Heart left ventricle (tissue), 13 donors: Measurements from ENCODE around the gene ECEL1.

Experiments used
- POLR2A ChIP-seq, 2 donors: fragments of 450-650 bp; IDR thresholded peaks; one replicate each; pipeline ENCODE4 v1.6.1; 2017; ENCODE audit warnings: antibody characterized with exemption in 2 of 2, mild to moderate bottlenecking in 2 of 2, moderate library complexity in 2 of 2
- TF ChIP-seq, protein P1 (sequence below), 12 donors: fragments of 200-600 bp; sonication (generic) in 4 of 12; IDR thresholded peaks; one replicate each; pipeline versions ENCODE4 v1.5.0 to v1.8.0; 2018 to 2022; ENCODE audit warnings: antibody characterized with exemption in 12 of 12, mild to moderate bottlenecking in 5 of 12
- donor health status: ischemic (EF 13 %, LVEDD 7.1; RV severe dilation, severe dysfunction).
- donor health status: DM: no; HTN: yes; CAD: no.
- donor health status: DM: no; HTN: no; CAD: no.
- donor health status: ischemic (EF 25% LVEDD 6.9; RV normal size, moderate dysfunction).
- donor health status: ischemic (EF 25% LVEDD 5.7; RV mildly dilated, moderate dysfunction).
- donor health status: ischemic (EF 35%, LVEDD 5.7; RV mildly dilated, moderate dysfunction).
- donor health status: nonischemic (EF 11% LVEDD 7.7; RV severe dilation, severe dysfunction).
- donor health status: DM: yes; HTN: yes; CAD: no.
- donor health status: PGD.
- donor health status: ischemic (EF 29% LVEDD 5.4; RV normal size, mild dysfunction).
- donor health status: nonischemic (EF 23%, LVEDD 6.1; RV moderate dilation, normal function).

DNA sequence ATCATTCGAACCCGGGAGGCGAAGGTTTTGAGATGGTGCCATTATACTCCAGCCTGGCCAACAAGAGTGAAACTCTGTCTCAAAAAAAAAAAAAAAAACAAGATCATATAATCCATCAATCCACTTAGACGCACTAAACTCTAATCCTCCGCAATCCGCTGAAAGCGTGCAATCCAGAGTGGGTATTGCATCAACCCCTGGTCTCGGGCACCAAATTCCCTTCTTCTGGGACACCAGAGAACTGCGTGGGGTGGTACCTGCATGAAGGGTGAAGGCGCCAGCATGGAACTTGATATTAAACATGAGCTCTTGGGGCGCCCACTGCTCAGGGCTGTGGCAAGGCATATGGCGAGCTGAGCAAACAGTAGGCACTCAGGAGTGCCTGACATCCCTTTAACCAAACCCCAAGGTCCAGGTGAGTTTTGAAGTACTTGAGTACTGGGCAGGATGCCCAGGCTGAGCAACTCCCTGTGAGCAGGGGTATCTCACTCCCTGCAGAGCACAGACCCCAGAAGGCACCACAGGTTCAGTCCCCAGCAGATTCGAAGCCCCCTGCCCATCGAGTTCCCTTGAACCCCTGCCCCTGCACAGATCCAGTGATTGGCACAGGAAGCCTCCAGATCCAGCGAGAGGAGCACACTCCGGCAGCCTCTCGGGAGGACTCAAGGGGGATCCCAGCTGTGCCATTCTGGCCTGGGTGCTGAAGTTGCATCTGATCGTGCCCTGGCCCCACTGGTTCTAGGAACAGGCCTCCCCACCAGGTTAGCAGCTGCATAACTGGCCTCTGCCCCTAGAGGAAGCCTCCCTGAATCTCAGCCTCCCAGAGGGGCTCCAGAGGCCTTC, 23.7 kb downstream of the ECEL1 start:
- TF ChIP-seq, protein P1, sequence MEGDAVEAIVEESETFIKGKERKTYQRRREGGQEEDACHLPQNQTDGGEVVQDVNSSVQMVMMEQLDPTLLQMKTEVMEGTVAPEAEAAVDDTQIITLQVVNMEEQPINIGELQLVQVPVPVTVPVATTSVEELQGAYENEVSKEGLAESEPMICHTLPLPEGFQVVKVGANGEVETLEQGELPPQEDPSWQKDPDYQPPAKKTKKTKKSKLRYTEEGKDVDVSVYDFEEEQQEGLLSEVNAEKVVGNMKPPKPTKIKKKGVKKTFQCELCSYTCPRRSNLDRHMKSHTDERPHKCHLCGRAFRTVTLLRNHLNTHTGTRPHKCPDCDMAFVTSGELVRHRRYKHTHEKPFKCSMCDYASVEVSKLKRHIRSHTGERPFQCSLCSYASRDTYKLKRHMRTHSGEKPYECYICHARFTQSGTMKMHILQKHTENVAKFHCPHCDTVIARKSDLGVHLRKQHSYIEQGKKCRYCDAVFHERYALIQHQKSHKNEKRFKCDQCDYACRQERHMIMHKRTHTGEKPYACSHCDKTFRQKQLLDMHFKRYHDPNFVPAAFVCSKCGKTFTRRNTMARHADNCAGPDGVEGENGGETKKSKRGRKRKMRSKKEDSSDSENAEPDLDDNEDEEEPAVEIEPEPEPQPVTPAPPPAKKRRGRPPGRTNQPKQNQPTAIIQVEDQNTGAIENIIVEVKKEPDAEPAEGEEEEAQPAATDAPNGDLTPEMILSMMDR (IDR thresholded peaks at IDR 0.05), result no peak
- TF ChIP-seq POLR2A (IDR thresholded peaks at IDR 0.05), result no peak
